Ascending aorta (tissue), 2 donors: ENCODE data around the gene TYMP. TPM values are rescaled to one million over a fixed set of nuclear protein-coding genes. Genes with fewer than 3 reads are reported as not detected.

Source experiments
- DNase-seq, 2 donors: peaks; one replicate each; pipeline ENCODE4 v3.0.0-alpha.2; 2019; ENCODE audit warnings: low spot score in 2 of 2
- H3K27ac ChIP-seq, 2 donors: fragments of 200-600 bp; sonication (generic); one replicate each; pipeline ENCODE4 v1.5.1; 2016 to 2017; ENCODE audit warnings: mild to moderate bottlenecking in 1 of 2
- H3K27me3 ChIP-seq: fragments of 200-600 bp; sonication (generic); one replicate; pipeline ENCODE4 v1.5.1; 2017
- H3K36me3 ChIP-seq, 2 donors: fragments of 200-600 bp; sonication (generic); one replicate each; pipeline ENCODE4 v1.5.1; 2016
- H3K4me1 ChIP-seq, 2 donors: fragments of 200-600 bp; sonication (generic); one replicate each; pipeline ENCODE4 v1.5.1; 2016 to 2017; ENCODE audit warnings: mild to moderate bottlenecking in 1 of 2
- H3K4me3 ChIP-seq, 2 donors: fragments of 200-600 bp; sonication (generic); one replicate each; pipeline ENCODE4 v1.5.1; 2016 to 2017; ENCODE audit warnings: mild to moderate bottlenecking in 1 of 2
- H3K9me3 ChIP-seq, 2 donors: fragments of 200-600 bp; sonication (generic); one replicate each; pipeline ENCODE4 v1.5.1; 2016
- CTCF ChIP-seq, 3 experiments: fragments of 200-600 bp in 2 of 3; fragments of 450-650 bp in 1 of 3; sonication (generic) in 2 of 3; IDR thresholded peaks; one replicate each; pipeline ENCODE4 v1.5.1; 2016 to 2019; ENCODE audit warnings: antibody characterized with exemption in 3 of 3, mild to moderate bottlenecking in 1 of 3, moderate library complexity in 1 of 3
- intact Hi-C: fragments of 100-400 bp; cut with DNase I; formaldehyde crosslinking; loops from one replicate; pipeline ENCODE4 v1.15.1; 2023
- total RNA-seq: library from RNA; depleted of rRNA; stranded (reverse); fragments of >200 nt; gene quantifications from one replicate; pipeline ENCODE4 v1.1.0, GENCODE V29; 2016

Gene TYMP
- total RNA-seq, 1 donor from 2014 or later = 150 TPM

GRCh38 chr22:50568626-50569025 is 38.8 kb upstream of the TYMP start:
- intact Hi-C loops = no loop called here
- no peak for DNase-seq
- peaks cover 0 to 2% of the 10 kb centered on the region in 2 donors for H3K4me1 ChIP-seq
- H3K36me3 ChIP-seq = no peaks in the 10 kb centered on the region
- no peaks in the 10 kb centered on the region for H3K9me3 ChIP-seq
- H3K27me3 ChIP-seq = no peaks in the 10 kb centered on the region
- no peak for TF ChIP-seq CTCF (IDR thresholded peaks at IDR 0.05)
- H3K4me3 ChIP-seq = no peak overlapping the region
- H3K27ac ChIP-seq = no peak overlapping the region

- no peaks in the 10 kb centered on the region for H3K9me3 ChIP-seq
- no peak overlapping the region for H3K4me3 ChIP-seq
- H3K36me3 ChIP-seq = no peaks in the 10 kb centered on the region
- TF ChIP-seq CTCF (IDR thresholded peaks at IDR 0.05) = no peak
- no peaks in the 10 kb centered on the region for H3K27me3 ChIP-seq
- no peak for DNase-seq
- intact Hi-C loops = no loop called here
- H3K27ac ChIP-seq = no peak overlapping the region
- H3K4me1 ChIP-seq = peaks cover 0 to 8% of the 10 kb centered on the region in 2 donors
Measured at GRCh38 chr22:50567721-50568252, 38.0 kb upstream of the TYMP start.

- H3K27me3 ChIP-seq = no peaks in the 10 kb centered on the region
- DNase-seq = no peak
- H3K9me3 ChIP-seq = no peaks in the 10 kb centered on the region
- intact Hi-C loops = loop anchor here (5.0 kb wide), 1 partner anchor 57 kb away; the partner anchor contains the start of genes LMF2 and NCAPH2
- H3K4me1 ChIP-seq = peaks cover 0 to 8% of the 10 kb centered on the region in 2 donors
- H3K36me3 ChIP-seq = no peaks in the 10 kb centered on the region
- TF ChIP-seq CTCF (IDR thresholded peaks at IDR 0.05) = no peak
- H3K4me3 ChIP-seq = no peak overlapping the region
- H3K27ac ChIP-seq = no peak overlapping the region
Measured at GRCh38 chr22:50564289-50564688, 34.5 kb upstream of the TYMP start.

- no peak for DNase-seq
- TF ChIP-seq CTCF (IDR thresholded peaks at IDR 0.05) = no peak
- Histone ChIP-seq H3K36me3 (no peaks in the 10 kb centered on the region), H3K4me3 (peak overlapping the region; percentile 66 to 70), H3K27ac (no peak overlapping the region), H3K9me3 (no peaks in the 10 kb centered on the region), H3K4me1 (peaks cover 0 to 8% of the 10 kb centered on the region in 2 donors), H3K27me3 (no peaks in the 10 kb centered on the region)
- intact Hi-C loops = loop anchor here (5.0 kb wide), 1 partner anchor 56 kb away; the partner anchor contains the start of genes LMF2 and NCAPH2
Measured at GRCh38 chr22:50563413-50564160, 33.8 kb upstream of the TYMP start.

GRCh38 chr22:50562523-50563412 is 33.0 kb upstream of the TYMP start, which contains the start of gene SYCE3:
SYCE3 (minus strand) TSS chr22:50562919; CDS start chr22:50556405, 6,514 bp downstream.
- Histone ChIP-seq H3K36me3 (no peaks in the 10 kb centered on the region), H3K4me3 (peak within 1 kb of the TSS; percentile 66 to 70), H3K27me3 (no peaks in the 10 kb centered on the region), H3K9me3 (no peaks in the 10 kb centered on the region), H3K4me1 (peaks cover 0 to 8% of the 10 kb centered on the region in 2 donors), H3K27ac (no peak within 1 kb of the TSS)
- intact Hi-C loops = loop anchor here (1.0 to 5.0 kb wide), 3 partner anchors 20 to 55 kb away; partner anchors contain the start of genes CHKB, LMF2 and NCAPH2
- peak; percentile 87 to 97 for DNase-seq
- peak; percentile 91 to 99 (median 98) for TF ChIP-seq CTCF (IDR thresholded peaks at IDR 0.05)
